Ovary (tissue), 3 donors: ENCODE results near the gene RIPOR2.

Experiments used
- POLR2A ChIP-seq: fragments of 450-650 bp; IDR thresholded peaks from one replicate; pipeline ENCODE4 v1.6.1; 2017; ENCODE audit warnings: antibody characterized with exemption, mild to moderate bottlenecking, moderate library complexity
- TF ChIP-seq, protein P1 (sequence below), 3 donors: fragments of 450-650 bp in 2 of 3; fragments of 200-600 bp in 1 of 3; IDR thresholded peaks; one replicate each; pipeline versions ENCODE4 v1.5.1 to v1.8.0; 2016 to 2022; ENCODE audit warnings: antibody characterized with exemption in 3 of 3, mild to moderate bottlenecking in 1 of 3
- donor health status: DM: no; HTN: no; CAD: no.

DNA sequence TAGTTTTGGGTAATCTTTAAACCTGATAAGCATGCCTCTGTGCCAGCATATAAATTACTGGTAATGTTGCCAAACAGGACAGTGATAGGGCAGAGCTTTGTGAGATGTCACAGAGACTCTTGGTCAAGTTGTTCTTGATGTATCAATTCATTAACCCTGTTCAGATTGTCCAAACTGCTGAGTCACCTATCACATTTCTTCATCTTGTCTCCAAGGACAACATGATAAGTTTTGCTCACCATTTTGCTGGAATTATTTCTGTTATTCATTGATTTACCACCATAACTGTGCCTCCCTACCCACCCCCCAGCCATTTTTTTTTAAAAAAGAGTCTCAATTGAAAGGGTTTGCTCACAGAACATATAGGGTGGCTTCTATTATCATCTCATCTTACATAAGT lies 180.5 kb downstream of the RIPOR2 start:
- TF ChIP-seq POLR2A: no peak
- TF ChIP-seq, protein P1, sequence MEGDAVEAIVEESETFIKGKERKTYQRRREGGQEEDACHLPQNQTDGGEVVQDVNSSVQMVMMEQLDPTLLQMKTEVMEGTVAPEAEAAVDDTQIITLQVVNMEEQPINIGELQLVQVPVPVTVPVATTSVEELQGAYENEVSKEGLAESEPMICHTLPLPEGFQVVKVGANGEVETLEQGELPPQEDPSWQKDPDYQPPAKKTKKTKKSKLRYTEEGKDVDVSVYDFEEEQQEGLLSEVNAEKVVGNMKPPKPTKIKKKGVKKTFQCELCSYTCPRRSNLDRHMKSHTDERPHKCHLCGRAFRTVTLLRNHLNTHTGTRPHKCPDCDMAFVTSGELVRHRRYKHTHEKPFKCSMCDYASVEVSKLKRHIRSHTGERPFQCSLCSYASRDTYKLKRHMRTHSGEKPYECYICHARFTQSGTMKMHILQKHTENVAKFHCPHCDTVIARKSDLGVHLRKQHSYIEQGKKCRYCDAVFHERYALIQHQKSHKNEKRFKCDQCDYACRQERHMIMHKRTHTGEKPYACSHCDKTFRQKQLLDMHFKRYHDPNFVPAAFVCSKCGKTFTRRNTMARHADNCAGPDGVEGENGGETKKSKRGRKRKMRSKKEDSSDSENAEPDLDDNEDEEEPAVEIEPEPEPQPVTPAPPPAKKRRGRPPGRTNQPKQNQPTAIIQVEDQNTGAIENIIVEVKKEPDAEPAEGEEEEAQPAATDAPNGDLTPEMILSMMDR (IDR thresholded peaks at IDR 0.05): no peak
